KBM-7 (cell line): ENCODE results near the gene RBM12.
A peak's percentile ranks its signal among the peaks of the same experiment; 100 is the strongest.

Experiments
- DNase-seq: peaks from one replicate; pipeline ENCODE4 v3.0.0-alpha.2; 2015
- in situ Hi-C: fragments of 300-500 bp; cut with MboI; formaldehyde crosslinking; loops from 2 replicates; pipeline ENCODE4 v1.14.3; 2020; ENCODE audit warnings: low sequenced_read_pairs, low pct_unique_long_range_greater_than_20kb, mixed read lengths

The RBM12 gene

GRCh38 chr20:35606127-35606526, 58.6 kb downstream of the RBM12 start:
- in situ Hi-C loops: no loop called here
- DNase-seq: no peak

- in situ Hi-C loops: no loop called here
Measured at GRCh38 chr20:35604449-35604747, 60.3 kb downstream of the RBM12 start.

DNA sequence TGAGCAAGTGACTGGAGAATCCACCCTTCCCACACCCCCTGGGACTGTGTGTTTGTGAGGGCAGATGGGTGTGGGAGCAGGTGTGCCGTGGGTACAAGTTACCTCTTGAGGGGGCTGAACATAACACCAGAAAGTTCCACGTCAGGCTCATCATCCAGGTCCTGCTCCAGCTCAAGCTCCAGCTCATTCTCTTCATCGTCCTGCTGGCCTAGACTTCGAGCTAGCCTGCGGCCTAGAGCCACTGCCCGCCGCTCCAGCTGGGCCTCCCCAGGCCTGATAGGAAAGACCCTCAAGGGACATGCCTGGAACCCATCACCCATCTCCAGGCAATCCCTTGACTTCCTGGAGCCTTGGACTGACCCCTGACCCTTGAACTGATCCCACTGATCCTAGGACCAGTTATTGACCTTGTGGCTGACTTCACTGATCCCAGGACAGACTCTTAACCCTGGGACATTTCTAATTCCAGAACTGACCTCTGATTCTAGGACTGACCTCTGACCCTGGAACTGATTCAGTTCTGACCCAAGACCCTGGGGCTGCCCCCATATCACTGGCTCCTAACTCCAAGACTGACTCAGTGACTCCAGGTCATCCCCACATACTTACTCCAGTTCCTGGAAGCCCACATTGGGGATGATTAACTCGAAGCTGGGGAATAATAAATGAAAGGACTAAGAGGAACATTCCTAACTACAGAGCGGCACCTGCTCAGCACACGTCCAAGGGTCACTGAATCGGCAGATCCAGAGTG, 60.8 kb downstream of the RBM12 start:
- in situ Hi-C loops: no loop called here
- no peak for DNase-seq

More at GRCh38 chr20:35604449-35604747, 60.3 kb downstream of the RBM12 start:
- DNase-seq: peak; percentile 14

GRCh38 chr20:35602851-35603495, 61.7 kb downstream of the RBM12 start:
- in situ Hi-C loops: no loop called here
- no peak for DNase-seq

GRCh38 chr20:35601990-35602389, 62.7 kb downstream of the RBM12 start:
- in situ Hi-C loops: no loop called here
- DNase-seq: no peak

GRCh38 chr20:35600993-35601973, 63.4 kb downstream of the RBM12 start:
- DNase-seq: peak; percentile 74
- in situ Hi-C loops: no loop called here

GRCh38 chr20:35600176-35600992, 64.3 kb downstream of the RBM12 start:
- in situ Hi-C loops: no loop called here

DNA sequence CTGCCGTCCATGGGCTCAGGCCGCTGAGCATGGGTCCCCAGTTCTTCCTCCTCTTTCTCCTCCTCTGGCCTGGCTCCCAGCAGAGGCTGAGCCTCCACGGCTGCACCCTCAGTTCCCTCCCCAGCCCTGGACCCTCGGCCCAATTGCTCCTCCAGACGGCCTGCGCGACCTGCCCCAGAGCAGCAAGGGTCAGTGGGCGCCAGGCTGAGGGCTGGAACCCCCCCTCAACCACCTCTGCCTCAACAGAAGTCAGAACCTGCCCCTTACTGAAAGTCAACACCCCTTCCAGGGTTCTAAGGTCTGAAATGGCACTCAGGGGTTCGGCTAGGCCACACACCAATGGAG, 65.0 kb downstream of the RBM12 start:
- no peak for DNase-seq
- in situ Hi-C loops: no loop called here

More at GRCh38 chr20:35600176-35600992, 64.3 kb downstream of the RBM12 start:
- DNase-seq: no peak
